OCI-M2 (cell line): ENCODE measurements around the gene UTF1.

Experiments
- DNase-seq: peaks from one replicate; lab custom pipeline; 2025; ENCODE audit not compliant: unreplicated experiment; lab: John Stamatoyannopoulos, UW

The UTF1 gene

GRCh38 chr10:133277277-133277992 lies 47.4 kb downstream of the UTF1 start:
- no peak for DNase-seq

- DNase-seq = no peak
Measured at GRCh38 chr10:133277993-133278576, 48.1 kb downstream of the UTF1 start.

- peak; percentile 50 for DNase-seq
Measured at GRCh38 chr10:133278577-133279265, 48.7 kb downstream of the UTF1 start.

GRCh38 chr10:133279326-133280226 lies 49.6 kb downstream of the UTF1 start:
- DNase-seq = no peak

- no peak for DNase-seq
Measured at GRCh38 chr10:133280391-133281059, 50.5 kb downstream of the UTF1 start.

- no peak for DNase-seq
Measured at GRCh38 chr10:133281084-133281483, 51.1 kb downstream of the UTF1 start.
